Lower leg skin (tissue), 4 donors: ENCODE measurements around the gene NCOA1. TPM values are rescaled to one million over a fixed set of nuclear protein-coding genes. Genes with fewer than 3 reads are reported as not detected.
"Not testable (repeated sequence)": the region's sequence is repeated elsewhere in the genome, so short reads cannot be mapped to it uniquely, and the experiment has no call there.

ENCODE experiments used
- DNase-seq, 2 donors: peaks; one replicate each; pipeline ENCODE4 v3.0.0-alpha.2; 2019; ENCODE audit warnings: low spot score in 2 of 2
- H3K4me3 ChIP-seq: fragments of 200-600 bp; sonication (generic); 2 replicates; pipeline ENCODE4 v1.5.1; 2017; ENCODE audit warnings: mild to moderate bottlenecking, low read depth; ENCODE audit not compliant: poor library complexity, severe bottlenecking
- CTCF ChIP-seq, 3 donors: fragments of 450-650 bp; IDR thresholded peaks; one replicate each; pipeline ENCODE4 v1.5.1; 2016; ENCODE audit warnings: antibody characterized with exemption in 3 of 3, mild to moderate bottlenecking in 3 of 3, moderate library complexity in 2 of 3
- POLR2A ChIP-seq, 2 donors: fragments of 450-650 bp; IDR thresholded peaks; one replicate each; pipeline ENCODE4 v1.6.1; 2016 to 2017; ENCODE audit warnings: antibody characterized with exemption in 2 of 2, mild to moderate bottlenecking in 1 of 2, moderate library complexity in 1 of 2
- whole genome bisulfite sequencing, 2 donors: methylation state at CpG; one replicate each; pipeline ENCODE4 v1.1.5; 2018; 5-methylcytosine and 5-hydroxymethylcytosine counted together
- intact Hi-C: fragments of 100-400 bp; cut with DNase I; formaldehyde crosslinking; loops from one replicate; pipeline ENCODE4 v1.15.0; 2023; ENCODE audit warnings: low total_unique reads
- total RNA-seq, 4 donors: library from RNA; depleted of rRNA; stranded (reverse); fragments of >200 nt; gene quantifications; one replicate each; pipeline ENCODE4 v1.1.0, GENCODE V29; 2016

The NCOA1 gene
- total RNA-seq, 4 donors from 2014 or later = 37.9 to 50.1 (median 45.0) TPM

GRCh38 chr2:24541621-24542020, 50.6 kb downstream of the NCOA1 start:
- intact Hi-C loops = no loop called here
- no peak overlapping the region for H3K4me3 ChIP-seq
- TF ChIP-seq CTCF (IDR thresholded peaks at IDR 0.05) (no peak), POLR2A (IDR thresholded peaks at IDR 0.05) (no peak)
- no peak for DNase-seq

DNA sequence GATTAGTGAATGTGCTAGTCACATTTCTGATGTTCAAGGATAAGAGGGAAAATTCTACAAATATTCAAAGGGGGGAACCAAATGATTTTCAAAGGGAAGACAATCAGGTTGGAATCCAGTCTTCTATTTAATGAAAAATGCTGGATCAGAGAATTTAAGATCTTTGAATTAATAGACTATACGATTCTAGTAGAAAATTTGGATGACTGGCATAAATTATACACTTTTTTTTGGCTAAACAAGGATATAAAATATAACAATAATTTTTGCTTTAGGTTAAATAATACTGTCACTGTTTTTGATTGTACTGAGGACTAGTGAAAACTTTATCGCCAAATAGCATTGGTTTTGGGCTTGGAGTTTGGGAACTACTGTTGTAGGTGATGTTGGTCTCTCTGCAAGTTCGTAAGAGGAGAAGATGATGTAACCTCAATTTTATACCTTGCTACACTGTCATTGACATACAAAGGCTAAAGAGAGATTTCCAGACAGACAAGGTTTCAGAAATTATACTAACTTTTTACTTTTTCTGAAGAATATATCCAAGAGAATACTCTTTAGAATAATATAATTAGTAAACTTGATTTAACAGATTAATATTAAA, 51.3 kb downstream of the NCOA1 start:
- WGBS, 2 donors = 96 to 97% methylated on average over 3 of the region's 3 CpGs
- DNase-seq = no peak
- intact Hi-C loops = no loop called here
- TF ChIP-seq POLR2A (IDR thresholded peaks at IDR 0.05) (no peak), CTCF (IDR thresholded peaks at IDR 0.05) (no peak)
- H3K4me3 ChIP-seq = no peak overlapping the region

GRCh38 chr2:24543252-24543651, 52.2 kb downstream of the NCOA1 start:
- intact Hi-C loops = no loop called here
- no peak for DNase-seq
- H3K4me3 ChIP-seq = no peak overlapping the region
- WGBS, 2 donors = 79 to 96% methylated on average over 2 of the region's 2 CpGs
- no peak for TF ChIP-seq CTCF (IDR thresholded peaks at IDR 0.05)
- no peak for TF ChIP-seq POLR2A (IDR thresholded peaks at IDR 0.05)

DNA sequence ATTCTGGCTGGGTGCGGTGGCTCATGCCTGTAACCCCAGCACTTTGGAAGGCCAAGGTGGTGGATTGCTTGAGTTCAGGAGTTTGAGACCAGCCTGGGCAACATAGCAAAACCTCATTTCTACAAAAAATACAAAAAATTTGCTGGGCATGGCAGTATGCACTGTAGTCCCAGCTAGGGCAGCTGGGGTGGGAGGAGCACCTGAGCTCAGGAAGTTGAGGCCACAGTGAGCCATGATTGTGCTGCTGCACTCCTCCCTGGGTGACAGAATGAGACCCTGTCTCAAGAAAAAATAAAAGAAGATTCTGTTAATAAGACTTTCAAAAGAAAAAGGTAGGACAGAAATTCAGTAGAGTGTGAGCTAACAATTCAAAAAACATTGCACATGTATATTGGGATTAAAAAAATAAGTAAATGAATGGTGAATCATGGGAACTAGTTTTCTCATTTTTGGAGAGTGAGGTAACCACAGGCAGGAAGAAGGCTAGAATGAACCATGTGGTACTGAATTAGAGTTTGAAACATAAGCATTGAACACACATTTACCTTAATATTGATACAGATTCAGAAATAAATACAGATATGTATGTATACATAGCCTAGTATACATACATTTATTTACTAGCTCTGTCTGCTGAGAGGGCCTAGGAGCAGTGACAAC, 53.5 kb downstream of the NCOA1 start:
- intact Hi-C loops = no loop called here
- no peak overlapping the region for H3K4me3 ChIP-seq
- 95 to 100% methylated on average over 1 of the region's 1 CpG for WGBS, 2 donors
- TF ChIP-seq CTCF (IDR thresholded peaks at IDR 0.05) (no peak), POLR2A (IDR thresholded peaks at IDR 0.05) (no peak)
- no peak for DNase-seq

GRCh38 chr2:24546669-24547068, 55.6 kb downstream of the NCOA1 start:
- no peak for DNase-seq
- intact Hi-C loops = no loop called here
- TF ChIP-seq CTCF (IDR thresholded peaks at IDR 0.05) (no peak), POLR2A (IDR thresholded peaks at IDR 0.05) (no peak)
- H3K4me3 ChIP-seq = no peak overlapping the region
- 74 to 93% methylated on average over 1 of the region's 1 CpG for whole genome bisulfite sequencing, 2 donors

GRCh38 chr2:24548058-24548457, 57.0 kb downstream of the NCOA1 start:
- TF ChIP-seq CTCF (IDR thresholded peaks at IDR 0.05) (no peak), POLR2A (IDR thresholded peaks at IDR 0.05) (no peak)
- no peak for DNase-seq
- H3K4me3 ChIP-seq = no peak overlapping the region
- intact Hi-C loops = no loop called here
- 82 to 89% methylated on average over 4 of the region's 4 CpGs for WGBS, 2 donors

- 75 to 84% methylated on average over 2 of the region's 2 CpGs for WGBS, 2 donors
- H3K4me3 ChIP-seq, DNase-seq, intact Hi-C loops: not testable (repeated sequence)
Observed at GRCh38 chr2:24550301-24550700, 59.2 kb downstream of the NCOA1 start.
